DND-41 (cell line): ENCODE data around the gene THRSP.

ENCODE experiments used
- CTCF ChIP-seq: IDR thresholded peaks from 2 replicates; pipeline ENCODE4 v1.5.1; 2012; ENCODE audit warnings: borderline replicate concordance, low read length, moderate library complexity, mild to moderate bottlenecking; ENCODE audit not compliant: poor library complexity, severe bottlenecking; ENCODE audit errors: extremely low read depth
- EZH2 ChIP-seq: IDR thresholded peaks from 3 replicates; pipeline ENCODE4 v1.6.1; 2012; ENCODE audit warnings: borderline replicate concordance, low read depth, mild to moderate bottlenecking, moderate library complexity, low read length, inconsistent platforms; ENCODE audit not compliant: severe bottlenecking

- TF ChIP-seq EZH2 = no peak
- no peak for TF ChIP-seq CTCF
Observed at GRCh38 chr11:78039391-78039918, 24.2 kb upstream of the THRSP start.
